Mesodermal cell (in vitro differentiated cells): ENCODE data around the gene TATDN3.
A peak's percentile ranks its signal among the peaks of the same experiment; 100 is the strongest.
"Not testable (repeated sequence)": the region's sequence is repeated elsewhere in the genome, so short reads cannot be mapped to it uniquely, and the experiment has no call there.

ENCODE experiments used
- H3K27ac ChIP-seq: 2 replicates; pipeline ENCODE4 v1.7.0; 2013; ENCODE audit warnings: mild to moderate bottlenecking, low read depth, low read length, moderate library complexity; ENCODE audit not compliant: severe bottlenecking
- H3K36me3 ChIP-seq: 2 replicates; pipeline ENCODE4 v1.7.1; 2013; ENCODE audit warnings: mild to moderate bottlenecking, low read length, moderate library complexity; ENCODE audit not compliant: control insufficient read depth, insufficient read depth
- H3K4me1 ChIP-seq: one replicate; pipeline ENCODE4 v1.7.1; 2013; ENCODE audit warnings: mild to moderate bottlenecking, low read length; ENCODE audit not compliant: insufficient read depth, control insufficient read depth, poor library complexity, severe bottlenecking
- H3K4me3 ChIP-seq: 2 replicates; pipeline ENCODE4 v1.7.0; 2013; ENCODE audit warnings: low read length, control low read depth, mild to moderate bottlenecking; ENCODE audit not compliant: insufficient read depth, poor library complexity, severe bottlenecking; ENCODE audit errors: extremely low read depth
- H3K9me3 ChIP-seq: 2 replicates; pipeline ENCODE4 v1.7.1; 2013; ENCODE audit warnings: mild to moderate bottlenecking, low read length, moderate library complexity; ENCODE audit not compliant: control insufficient read depth
- WGBS, 2 experiments: methylation state at CpG; one replicate each; pipeline ENCODE4 v1.1.5; 2013; ENCODE audit warnings: missing lambda C conversion rate in 2 of 2; ENCODE audit not compliant: insufficient coverage in 2 of 2; 5-methylcytosine and 5-hydroxymethylcytosine counted together

TATDN3 gene

GRCh38 chr1:212860713-212861581 lies 69.3 kb downstream of the TATDN3 start:
- H3K36me3 ChIP-seq, result peaks cover 36% of the 10 kb centered on the region

GRCh38 chr1:212862111-212862690 lies 70.5 kb downstream of the TATDN3 start:
- H3K4me1 ChIP-seq, result no peaks in the 10 kb centered on the region
- H3K27ac ChIP-seq, result no peak overlapping the region
- no peaks in the 10 kb centered on the region for H3K9me3 ChIP-seq
- peaks cover 39% of the 10 kb centered on the region for H3K36me3 ChIP-seq
- H3K4me3 ChIP-seq, result no peak overlapping the region
- WGBS, 2 experiments, result 100% methylated on average over 2 of the region's 2 CpGs; no CpG with 5 or more reads in 1 of the 2 experiments

More at GRCh38 chr1:212860713-212861581, 69.3 kb downstream of the TATDN3 start:
- H3K27ac ChIP-seq, result no peak overlapping the region
- no peaks in the 10 kb centered on the region for H3K4me1 ChIP-seq
- no peaks in the 10 kb centered on the region for H3K9me3 ChIP-seq
- H3K4me3 ChIP-seq, result peak overlapping the region; percentile 82
- 26 to 30% methylated on average over 3 of the region's 5 CpGs for WGBS, 2 experiments

GRCh38 chr1:212863345-212863744 lies 71.7 kb downstream of the TATDN3 start:
- not testable (repeated sequence) for H3K4me1 ChIP-seq, H3K4me3 ChIP-seq, H3K27ac ChIP-seq, H3K9me3 ChIP-seq
- 90 to 100% methylated on average over 2 to 9 of the region's 10 CpGs for WGBS, 2 experiments
- peaks cover 45% of the 10 kb centered on the region for H3K36me3 ChIP-seq

GRCh38 chr1:212864201-212864600 lies 72.5 kb downstream of the TATDN3 start:
- Histone ChIP-seq H3K9me3 (no peaks in the 10 kb centered on the region), H3K4me3 (no peak overlapping the region), H3K27ac (no peak overlapping the region), H3K36me3 (peaks cover 53% of the 10 kb centered on the region), H3K4me1 (no peaks in the 10 kb centered on the region)
- 95 to 100% methylated on average over 4 of the region's 4 CpGs for WGBS, 2 experiments
